Fibroblast of skin of right biceps (primary cell): Measurements from ENCODE around the gene MPRIP.
A peak's percentile ranks its signal among the peaks of the same experiment; 100 is the strongest.

Experiments used
- DNase-seq: peaks from one replicate; pipeline ENCODE4 v3.0.0-alpha.2; 2013

The MPRIP gene

DNA sequence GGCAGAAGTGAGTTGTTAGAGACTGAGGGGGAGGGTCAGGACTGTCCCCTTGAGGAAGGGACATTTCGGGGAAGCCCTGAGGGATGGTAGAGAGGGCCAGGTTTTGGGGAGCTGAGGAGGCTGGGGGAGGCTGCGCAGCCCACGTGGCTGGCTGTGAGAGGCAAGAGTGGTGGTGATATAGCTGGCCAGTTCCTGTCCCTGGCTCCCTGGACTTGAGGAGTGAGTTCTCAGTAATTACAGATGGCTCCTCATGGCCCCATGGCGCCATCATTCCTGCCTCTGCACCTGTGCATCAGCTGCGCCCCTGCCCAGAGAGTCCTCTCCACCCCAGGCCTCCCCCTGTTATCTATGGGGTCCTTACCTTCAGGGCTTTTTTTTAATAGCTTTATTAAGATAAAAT, 30.3 kb downstream of the MPRIP start:
- no peak for DNase-seq

DNA sequence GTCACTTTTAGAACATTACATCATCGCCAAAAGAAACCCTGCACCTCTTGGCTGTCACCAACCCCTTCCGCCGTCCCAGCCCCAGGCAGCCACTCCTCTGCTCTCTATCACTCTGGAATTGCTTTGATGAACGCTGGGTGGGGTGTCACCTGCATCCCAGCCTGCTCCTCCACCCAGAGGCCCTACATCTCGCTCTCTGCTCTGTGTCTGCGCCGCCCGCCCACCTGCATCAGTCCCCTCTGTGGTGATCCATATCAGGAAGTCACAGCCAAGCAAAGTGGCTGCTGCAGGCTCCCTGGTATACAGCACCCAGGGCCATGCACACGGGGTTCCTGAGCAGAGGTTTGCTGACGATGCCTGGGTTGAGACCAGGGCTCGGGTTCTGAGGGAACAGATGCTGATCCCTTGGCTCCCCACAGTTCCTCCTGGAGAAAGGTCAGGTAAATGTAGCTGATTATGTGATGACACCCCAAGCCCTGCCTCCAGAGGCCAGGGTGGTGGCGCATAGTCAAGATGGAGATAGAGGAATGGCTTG, 30.8 kb downstream of the MPRIP start:
- no peak for DNase-seq

DNA sequence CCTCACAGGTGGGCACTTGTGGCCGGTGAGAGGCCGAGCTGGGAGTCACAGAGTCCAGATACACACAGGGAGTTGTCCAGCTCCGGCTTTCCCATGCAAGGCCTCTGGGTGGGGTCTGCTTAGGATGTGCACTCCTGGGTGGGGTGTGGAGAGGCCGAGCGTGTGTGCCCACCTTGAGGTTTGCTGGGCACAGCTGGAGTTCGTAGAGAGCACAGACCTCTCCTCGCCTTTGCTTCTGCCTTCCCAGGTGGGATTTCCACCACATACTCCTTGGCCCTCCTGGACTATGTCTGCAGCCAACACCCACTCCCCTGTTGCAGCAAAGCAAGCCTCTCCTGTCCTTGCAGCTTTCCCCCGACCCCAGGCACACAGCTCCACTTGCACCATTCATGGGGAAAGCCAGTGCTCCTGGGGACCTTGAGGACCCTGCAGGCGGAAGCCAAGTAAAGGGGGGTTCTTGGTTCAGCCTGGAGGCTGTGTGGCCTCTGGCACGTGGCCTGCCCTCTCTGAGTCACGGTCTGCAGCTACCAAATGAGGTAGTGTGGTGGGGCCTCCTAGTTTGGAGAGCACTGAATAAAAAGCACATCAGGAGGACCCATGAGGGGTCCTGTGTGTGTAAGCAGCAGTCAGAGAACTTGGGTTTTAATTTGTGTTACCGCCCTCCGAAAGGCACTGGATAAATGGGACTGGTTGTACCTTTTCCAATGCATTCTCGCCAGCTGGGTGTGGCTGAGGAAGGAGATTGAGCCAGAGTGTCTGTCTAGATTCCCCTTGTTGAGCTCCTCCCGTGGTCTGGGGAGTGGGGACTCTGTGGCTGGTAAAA, 31.5 kb downstream of the MPRIP start:
- peak; percentile 23 for DNase-seq

DNA sequence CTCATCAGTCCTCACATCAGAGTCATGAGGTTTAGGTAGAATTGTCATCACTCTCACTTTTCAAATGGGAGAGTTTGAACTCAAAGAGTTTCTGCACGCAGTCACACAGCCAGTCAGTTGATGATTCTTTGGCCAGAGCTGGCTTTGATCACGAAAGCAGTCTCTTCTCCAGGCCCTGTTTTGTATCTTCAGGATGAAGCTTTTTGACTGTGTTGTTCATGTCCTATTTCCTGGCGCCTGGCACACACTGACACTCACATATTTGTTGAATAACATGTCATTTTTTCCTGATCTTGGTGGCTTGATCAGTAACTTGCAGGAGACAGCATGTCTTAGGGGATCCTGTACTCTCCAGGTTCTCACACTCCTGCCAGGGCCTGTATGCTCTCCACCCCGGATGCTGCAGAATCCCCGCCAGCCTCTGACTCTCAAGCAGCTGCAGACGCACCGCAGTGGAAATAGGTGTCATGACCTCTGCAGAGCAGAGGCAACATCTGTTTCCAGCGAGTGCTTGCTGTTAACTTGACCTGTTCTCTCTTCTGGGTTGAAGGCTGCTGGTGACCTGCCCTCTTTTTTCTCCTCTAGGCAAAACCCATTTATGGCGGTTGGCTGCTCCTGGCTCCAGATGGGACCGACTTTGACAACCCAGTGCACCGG, 33.0 kb downstream of the MPRIP start:
- peak; percentile 43 for DNase-seq

GRCh38 chr17:17076066-17076465, 33.8 kb downstream of the MPRIP start:
- no peak for DNase-seq

DNA sequence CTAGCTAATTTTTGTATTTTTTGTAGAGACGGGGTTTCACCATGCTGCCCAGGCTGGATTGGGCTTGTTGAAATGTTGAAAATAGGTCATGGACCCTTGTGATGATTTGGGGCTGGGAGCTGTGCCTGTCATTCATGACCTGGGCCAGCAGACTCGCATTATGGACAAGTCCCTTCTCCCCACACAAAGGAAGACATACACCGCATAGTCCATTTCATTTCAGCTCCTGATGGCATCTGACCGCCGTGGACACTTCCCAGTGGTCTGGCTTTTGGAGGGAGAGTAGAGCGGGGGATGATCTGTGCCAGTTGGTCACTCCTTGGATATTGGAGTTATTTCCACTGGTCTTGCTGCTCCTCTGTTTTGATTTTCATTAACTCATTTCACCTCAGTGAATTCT, 34.8 kb downstream of the MPRIP start:
- no peak for DNase-seq

- no peak for DNase-seq
Observed at GRCh38 chr17:17077861-17078732, 35.8 kb downstream of the MPRIP start.

DNA sequence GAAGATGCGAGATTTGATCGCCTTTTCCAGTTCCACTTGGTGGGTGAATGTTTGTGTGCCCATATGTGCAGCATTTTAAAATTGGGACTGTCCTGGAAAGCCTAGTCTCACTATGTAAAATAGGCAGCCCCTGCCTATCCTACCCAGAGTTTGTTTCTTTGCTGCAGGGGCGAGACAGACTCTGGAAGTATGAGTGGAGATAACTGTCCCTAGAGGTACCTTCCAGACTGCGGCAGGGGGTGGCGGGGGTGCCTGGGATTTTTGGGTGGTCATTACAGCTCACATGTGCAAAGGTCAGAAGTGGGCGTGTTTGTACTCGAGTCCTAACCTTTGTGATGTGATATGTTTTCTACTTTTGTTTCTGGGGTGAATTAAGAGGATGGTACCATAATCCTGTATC, 36.6 kb downstream of the MPRIP start:
- DNase-seq: no peak

DNA sequence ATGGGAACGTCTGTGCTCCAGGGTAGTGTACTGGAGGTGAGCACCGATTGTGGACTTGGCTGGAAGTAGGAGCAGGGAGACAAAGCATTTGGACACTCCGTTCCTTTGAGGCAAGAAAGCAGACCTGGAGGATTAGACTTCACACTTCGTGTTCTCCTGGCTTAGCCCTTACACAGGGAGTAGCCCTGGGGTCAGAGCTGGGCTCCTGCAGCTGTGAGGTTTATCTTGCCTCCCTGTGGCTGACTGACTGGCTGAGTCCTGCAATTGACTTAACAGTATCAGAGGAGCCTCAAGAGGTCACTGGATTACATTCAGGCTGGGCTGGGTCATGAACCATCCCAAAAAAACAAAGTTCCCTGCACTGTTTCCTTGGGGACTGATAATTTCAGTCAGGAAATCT, 37.1 kb downstream of the MPRIP start:
- DNase-seq: no peak

DNA sequence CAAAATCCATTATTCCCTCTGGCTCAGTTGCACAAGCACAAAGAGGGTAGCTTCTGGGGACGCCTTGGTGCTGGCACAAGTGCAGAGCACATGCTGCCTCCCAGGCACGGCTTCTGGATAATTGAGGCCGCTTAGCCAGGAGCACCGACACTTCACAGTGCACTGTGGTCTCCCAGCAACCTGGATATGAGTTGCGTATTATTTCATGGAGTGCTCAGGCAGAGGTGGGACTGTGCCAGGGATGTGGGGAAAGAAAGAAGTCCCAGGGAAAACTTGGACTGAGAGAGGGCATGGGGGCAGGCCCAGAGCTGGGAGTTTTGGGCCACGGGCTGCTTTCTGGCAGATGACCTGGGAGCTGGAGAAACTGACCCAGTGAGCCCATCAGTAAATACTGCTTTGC, 37.5 kb downstream of the MPRIP start:
- no peak for DNase-seq

DNA sequence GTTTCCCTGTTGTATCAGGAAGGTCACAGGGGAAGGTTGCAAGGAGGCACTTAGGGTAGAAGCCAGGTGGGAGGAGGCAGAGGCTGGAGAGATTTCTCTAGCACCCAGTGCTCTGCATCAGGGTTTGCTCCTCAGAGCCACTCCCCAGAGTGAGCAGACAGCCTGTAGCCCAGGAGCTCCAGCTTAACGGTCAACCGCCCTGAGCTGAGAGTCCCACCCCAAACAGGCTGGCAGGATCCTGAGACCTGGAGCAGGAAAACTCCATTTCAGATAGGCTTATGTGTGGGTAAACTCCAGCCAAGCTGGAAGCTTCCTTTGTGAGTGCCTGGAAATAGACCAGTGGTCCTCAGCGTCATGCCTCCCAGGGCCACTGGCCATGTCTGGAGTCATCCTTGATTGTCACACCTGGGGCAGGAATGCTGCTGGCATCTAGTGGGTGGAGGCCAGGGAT, 37.9 kb downstream of the MPRIP start:
- no peak for DNase-seq

DNA sequence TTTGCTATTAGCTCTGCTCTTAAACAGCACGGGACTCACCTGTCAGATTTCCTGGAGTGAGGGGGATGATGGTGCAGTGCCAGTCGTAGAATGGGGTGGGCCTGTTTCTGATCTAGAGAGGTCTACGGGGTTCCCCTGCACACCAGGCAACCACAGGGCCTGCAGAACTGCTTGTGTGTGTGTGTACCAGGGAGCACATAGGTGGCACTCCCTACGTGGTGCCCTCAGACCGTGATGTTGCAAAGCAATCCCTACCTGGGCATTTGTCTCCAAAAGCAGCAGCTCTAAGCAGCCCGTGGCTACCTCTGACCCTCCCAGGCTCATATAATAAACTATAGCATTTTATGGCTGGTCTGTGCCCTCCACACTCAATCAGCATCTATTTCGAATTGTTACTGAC, 38.5 kb downstream of the MPRIP start:
- DNase-seq: no peak

DNA sequence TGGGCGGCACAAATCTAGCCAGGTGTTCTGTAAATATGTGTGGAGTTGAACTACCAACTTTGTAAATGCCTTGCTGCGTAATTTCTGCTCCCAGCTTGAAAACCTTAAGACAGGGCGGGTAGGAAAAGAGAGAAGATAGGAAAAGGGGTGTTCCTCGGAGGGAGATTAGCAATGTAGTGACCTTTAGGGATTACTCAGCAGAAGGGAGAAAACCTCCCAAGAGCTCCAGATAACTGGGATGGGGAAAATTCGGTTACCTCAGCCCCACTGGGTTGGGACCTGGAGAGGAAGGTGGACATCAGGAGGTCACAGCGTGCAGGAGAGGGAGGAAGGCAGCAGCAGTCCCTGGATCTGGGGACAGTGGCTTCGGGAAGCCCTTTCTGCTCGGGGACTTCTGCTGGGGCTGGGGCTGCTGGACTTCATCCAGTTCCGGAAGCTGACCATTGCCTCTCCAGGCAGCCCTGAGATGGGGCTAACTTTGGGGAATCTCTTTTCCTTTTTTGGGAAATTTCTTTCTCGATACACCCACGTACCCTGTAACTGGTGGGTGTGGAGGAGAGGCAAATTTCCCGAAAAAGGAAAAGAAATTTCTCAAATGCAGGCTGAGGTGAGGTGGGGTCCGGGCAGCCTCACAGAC, 39.2 kb downstream of the MPRIP start:
- DNase-seq: no peak

- DNase-seq: no peak
Observed at GRCh38 chr17:17082878-17083277, 40.6 kb downstream of the MPRIP start.

DNA sequence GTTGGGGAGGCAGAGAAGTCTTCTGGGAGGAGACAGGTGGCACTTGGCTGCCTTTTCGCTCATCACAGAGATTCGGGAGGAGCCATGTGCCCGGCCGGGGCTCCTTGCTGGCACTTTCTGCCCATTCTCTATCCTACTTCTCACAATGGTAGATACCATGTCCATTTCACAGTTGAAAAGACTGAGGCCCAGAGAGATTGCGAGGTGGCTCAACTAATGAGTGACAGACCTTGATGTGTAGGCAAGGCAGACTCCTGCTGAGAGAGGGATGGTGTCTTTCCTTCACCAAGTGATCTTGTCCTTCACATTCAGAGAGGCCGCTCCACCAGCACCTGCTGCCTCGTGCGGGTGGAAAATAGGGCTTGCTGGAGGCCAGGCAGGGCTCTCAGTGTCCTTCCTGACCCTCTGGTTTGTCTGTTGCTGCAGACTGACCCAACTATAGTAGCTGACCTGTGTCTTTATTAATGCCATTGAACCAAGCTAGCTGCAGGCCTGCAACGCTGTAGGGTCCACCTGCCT, 42.1 kb downstream of the MPRIP start:
- no peak for DNase-seq

DNA sequence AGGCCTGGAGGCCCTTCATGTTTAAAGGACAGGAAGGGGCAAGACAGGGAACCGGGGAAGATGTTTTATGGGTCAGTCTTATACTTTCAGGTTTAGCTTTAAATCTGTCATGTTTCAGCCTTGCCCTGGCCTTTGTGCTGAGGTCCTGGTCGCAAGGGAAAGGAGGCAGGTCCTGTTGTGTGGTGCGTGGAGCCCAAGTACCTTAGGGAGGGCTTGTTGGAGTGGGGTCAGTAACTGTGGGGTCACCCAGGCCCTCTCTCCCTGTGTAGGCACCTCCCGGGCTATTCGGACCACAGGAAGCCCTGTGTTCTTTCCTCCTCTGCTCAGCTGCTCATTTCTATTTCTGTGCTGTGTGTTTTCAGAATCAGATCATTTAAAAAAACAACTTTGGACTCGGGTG, 42.7 kb downstream of the MPRIP start:
- no peak for DNase-seq

DNA sequence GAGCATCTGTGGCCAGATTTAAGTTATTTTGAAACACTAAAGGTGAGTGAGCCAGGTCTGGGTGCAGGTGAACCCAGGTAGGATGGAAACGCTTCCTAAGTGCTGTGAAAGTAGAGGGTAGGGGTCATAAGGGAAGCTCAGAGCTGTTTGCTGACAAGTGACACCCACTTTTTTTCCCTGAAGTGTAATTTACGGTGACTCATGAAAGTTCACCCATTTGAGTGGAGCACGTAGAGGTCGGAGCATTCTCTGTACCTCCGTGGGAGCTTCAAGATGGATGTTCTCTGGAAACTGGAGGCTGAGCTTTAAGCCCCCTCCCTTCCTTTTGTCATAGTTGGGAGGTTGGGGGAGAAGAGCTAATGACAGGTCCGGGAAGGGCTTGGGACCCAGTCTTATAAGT, 44.3 kb downstream of the MPRIP start:
- DNase-seq: no peak

DNA sequence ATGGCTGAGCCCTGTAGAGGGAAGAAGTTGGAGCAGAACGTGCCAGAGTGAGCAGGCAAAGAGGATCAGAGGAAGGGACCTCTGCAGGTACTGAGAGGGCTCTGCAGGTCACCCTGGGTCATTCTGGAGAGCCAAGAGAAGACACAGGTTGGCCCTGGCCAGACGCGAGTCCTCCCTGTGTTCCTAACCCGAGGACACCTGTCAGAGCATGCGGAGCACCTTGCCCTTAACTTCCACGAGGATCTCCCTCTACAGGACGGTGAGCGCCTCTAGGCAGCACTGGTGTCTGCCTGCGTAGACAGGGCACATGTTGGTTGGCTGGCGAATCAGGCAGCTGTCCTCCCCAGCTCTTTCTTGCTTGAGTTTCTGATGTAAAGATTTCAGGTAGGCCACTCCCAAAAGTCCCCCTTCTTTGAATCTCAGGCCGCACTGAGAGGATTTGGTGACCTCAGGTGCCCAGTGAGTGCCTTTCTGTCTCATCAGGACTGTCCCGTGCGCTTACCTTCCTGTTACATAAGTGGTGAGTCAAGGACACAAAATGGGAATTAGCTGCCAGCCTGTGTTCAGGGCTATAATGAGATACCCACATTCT, 45.3 kb downstream of the MPRIP start:
- DNase-seq: no peak

DNA sequence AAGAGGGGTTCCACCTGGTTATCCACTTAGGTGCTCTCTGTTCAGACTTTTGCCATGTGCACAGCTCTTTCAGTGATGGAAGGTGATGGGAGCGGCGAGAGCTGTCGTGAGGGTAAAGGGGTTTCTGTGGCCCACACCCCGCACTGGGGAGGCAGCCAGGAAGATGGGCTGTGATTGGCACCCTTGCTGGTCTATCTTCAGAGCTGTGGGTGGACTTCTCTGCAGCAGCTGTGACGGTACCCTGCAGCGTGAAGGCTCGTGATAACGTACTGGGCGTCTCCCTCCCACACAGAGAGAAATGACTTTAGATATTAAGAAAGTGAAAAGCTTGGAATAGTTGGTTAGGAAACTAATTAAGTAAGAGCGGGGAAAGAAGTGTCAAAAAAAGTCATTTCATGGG, 45.8 kb downstream of the MPRIP start:
- no peak for DNase-seq

- no peak for DNase-seq
Observed at GRCh38 chr17:17088541-17089525, 46.6 kb downstream of the MPRIP start.
